H1 (cell line): ENCODE data around the gene TTC28.

Source experiments
- CREB1 ChIP-seq: IDR thresholded peaks from 2 replicates; pipeline ENCODE4 v1.6.1; 2012; ENCODE audit warnings: inconsistent platforms
- CTCF ChIP-seq, 3 experiments: IDR thresholded peaks; 1 replicate in 2 of 3; 2 replicates in 1 of 3; pipeline versions ENCODE4 v1.5.1 to v1.6.1; 2011; ENCODE audit warnings: low read length in 3 of 3, mild to moderate bottlenecking in 3 of 3, inconsistent platforms in 2 of 3, low read depth in 1 of 3, moderate library complexity in 1 of 3; ENCODE audit not compliant: insufficient read depth in 1 of 3; ENCODE audit errors: control extremely low read depth in 1 of 3
- EP300 ChIP-seq, 2 experiments: IDR thresholded peaks; 1 replicate in 1 of 2; 2 replicates in 1 of 2; pipeline ENCODE4 v1.6.1; 2011 to 2012; ENCODE audit warnings: low read depth in 2 of 2, low read length in 2 of 2, mild to moderate bottlenecking in 2 of 2, borderline replicate concordance in 1 of 2, inconsistent platforms in 1 of 2, moderate library complexity in 1 of 2
- EZH2 ChIP-seq: fragments of 200-600 bp; sonication (generic); IDR thresholded peaks from 2 replicates; pipeline ENCODE4 v1.7.1; 2012; ENCODE audit warnings: low read depth, mild to moderate bottlenecking, moderate library complexity, low read length, inconsistent platforms; ENCODE audit not compliant: severe bottlenecking
- GABPA ChIP-seq: IDR thresholded peaks from 2 replicates; pipeline ENCODE4 v1.6.1; 2011; ENCODE audit warnings: mild to moderate bottlenecking, low read length, moderate library complexity, borderline replicate concordance; ENCODE audit not compliant: insufficient read depth
- JUN ChIP-seq: IDR thresholded peaks from 2 replicates; pipeline ENCODE4 v1.6.1; 2011; ENCODE audit warnings: low read depth, mild to moderate bottlenecking, improper control_type of control experiment, low read length
- JUND ChIP-seq: IDR thresholded peaks from 2 replicates; pipeline ENCODE4 v1.6.1; 2011; ENCODE audit warnings: mild to moderate bottlenecking, improper control_type of control experiment, low read length
- POLR2A ChIP-seq, 2 experiments: IDR thresholded peaks; 1 replicate in 1 of 2; 2 replicates in 1 of 2; pipeline ENCODE4 v1.6.1; 2011; ENCODE audit warnings: low read depth in 2 of 2, low read length in 2 of 2, mild to moderate bottlenecking in 2 of 2; ENCODE audit errors: control extremely low read depth in 1 of 2
- POLR2AphosphoS5 ChIP-seq: IDR thresholded peaks from 2 replicates; pipeline ENCODE4 v1.6.1; 2011; ENCODE audit warnings: low read depth, low read length
- RAD21 ChIP-seq, 2 experiments: IDR thresholded peaks in 1 of 2; conservative IDR thresholded peaks in 1 of 2; 2 replicates each; pipeline ENCODE4 v1.6.1; 2011; ENCODE audit warnings: low read depth in 2 of 2, low read length in 2 of 2, improper control_type of control experiment in 1 of 2, inconsistent platforms in 1 of 2, mild to moderate bottlenecking in 1 of 2, moderate library complexity in 1 of 2
- RBBP5 ChIP-seq: IDR thresholded peaks from 2 replicates; pipeline ENCODE4 v1.7.1; 2012; ENCODE audit warnings: low read depth, mild to moderate bottlenecking, inconsistent platforms, low read length, moderate library complexity, borderline replicate concordance
- RFX5 ChIP-seq: IDR thresholded peaks from 2 replicates; pipeline ENCODE4 v1.6.1; 2011; ENCODE audit warnings: low read depth, low read length, improper control_type of control experiment, borderline replicate concordance
- SP1 ChIP-seq: IDR thresholded peaks from 2 replicates; pipeline ENCODE4 v1.6.1; 2011; ENCODE audit warnings: low read depth, low read length
- ZNF274 ChIP-seq: IDR thresholded peaks from 2 replicates; pipeline ENCODE4 v1.7.0; 2012; ENCODE audit warnings: low read length, borderline replicate concordance; ENCODE audit errors: extremely low read depth

GRCh38 chr22:28478564-28478963 is 201.1 kb downstream of the TTC28 start:
- TF ChIP-seq POLR2AphosphoS5 (no peak), EZH2 (no peak), CTCF (IDR thresholded peaks at IDR 0.05; ENCODE audit: control extremely low read depth in 1 of 3, insufficient read depth in 1 of 3, low read depth in 1 of 3, low read length in 3 of 3) (no peak), CREB1 (no peak), SP1 (no peak), RBBP5 (no peak), RFX5 (no peak), GABPA (no peak), POLR2A (IDR thresholded peaks at IDR 0.05; ENCODE audit: control extremely low read depth in 1 of 2, low read depth in 2 of 2, low read length in 2 of 2) (no peak), ZNF274 (no peak), EP300 (IDR thresholded peaks at IDR 0.05; ENCODE audit: borderline replicate concordance in 1 of 2, low read depth in 2 of 2, low read length in 2 of 2) (no peak), JUN (no peak), JUND (no peak), RAD21 (IDR thresholded peaks at IDR 0.05 in 1 of 2, conservative IDR thresholded peaks at IDR 0.05 in 1 of 2; ENCODE audit: low read depth in 2 of 2, low read length in 2 of 2) (no peak)
